NT2/D1 (cell line): ENCODE results near the gene HTR6.

ENCODE experiments used
- DNase-seq: peaks from one replicate; pipeline ENCODE4 v3.0.0-alpha.2; 2011; ENCODE audit warnings: low read depth, low spot score
- H3K27me3 ChIP-seq: 2 replicates; pipeline ENCODE4 v1.6.0; 2011; ENCODE audit warnings: mild to moderate bottlenecking; ENCODE audit not compliant: insufficient read length, insufficient read depth
- H3K36me3 ChIP-seq: 2 replicates; pipeline ENCODE4 v1.6.1; 2011; ENCODE audit warnings: mild to moderate bottlenecking, low read length, mixed read lengths; ENCODE audit not compliant: insufficient read depth, insufficient read length
- H3K4me1 ChIP-seq: 2 replicates; pipeline ENCODE4 v1.5.1; 2011; ENCODE audit not compliant: insufficient read depth, insufficient read length
- H3K4me3 ChIP-seq: 2 replicates; pipeline ENCODE4 v1.5.1; 2011; ENCODE audit warnings: low read depth; ENCODE audit not compliant: insufficient read length
- H3K9ac ChIP-seq: 2 replicates; pipeline ENCODE4 v1.6.0; 2011; ENCODE audit warnings: low read depth; ENCODE audit not compliant: insufficient read length
- H3K9me3 ChIP-seq: 2 replicates; pipeline ENCODE4 v1.5.1; 2011; ENCODE audit warnings: mild to moderate bottlenecking, low read length; ENCODE audit not compliant: insufficient read depth
- SUZ12 ChIP-seq: IDR thresholded peaks from 2 replicates; pipeline ENCODE4 v1.6.1; 2011; ENCODE audit not compliant: insufficient read length, insufficient read depth; ENCODE audit errors: extremely low read depth
- YY1 ChIP-seq: IDR thresholded peaks from 2 replicates; pipeline ENCODE4 v1.6.1; 2011; ENCODE audit not compliant: insufficient read length, insufficient read depth
- ZNF274 ChIP-seq: IDR thresholded peaks from 2 replicates; pipeline ENCODE4 v1.6.1; 2011; ENCODE audit warnings: mild to moderate bottlenecking, low read depth, low read length

Gene HTR6

GRCh38 chr1:19690342-19690741 is 25.7 kb downstream of the HTR6 start:
- Histone ChIP-seq H3K9ac (no peak overlapping the region), H3K4me3 (no peak overlapping the region), H3K27me3 (peaks cover 46% of the 10 kb centered on the region), H3K9me3 (peaks cover 5% of the 10 kb centered on the region; the same call in 1 of the 2 replicates), H3K36me3 (no peaks in the 10 kb centered on the region), H3K4me1 (peaks cover 7% of the 10 kb centered on the region)
- no peak for DNase-seq
- TF ChIP-seq YY1 (no peak), ZNF274 (no peak), SUZ12 (no peak)

- Histone ChIP-seq H3K4me1 (peaks cover 3% of the 10 kb centered on the region), H3K36me3 (no peaks in the 10 kb centered on the region), H3K27me3 (peaks cover 19% of the 10 kb centered on the region), H3K4me3 (no peak overlapping the region), H3K9me3 (peaks cover 5% of the 10 kb centered on the region; the same call in 1 of the 2 replicates), H3K9ac (no peak overlapping the region)
- no peak for DNase-seq
- TF ChIP-seq YY1 (no peak), SUZ12 (no peak), ZNF274 (no peak)
Measured at GRCh38 chr1:19694298-19694697, 29.6 kb downstream of the HTR6 start.

GRCh38 chr1:19695772-19696171 is 31.1 kb downstream of the HTR6 start:
- H3K4me3 ChIP-seq = no peak overlapping the region
- H3K9ac ChIP-seq = no peak overlapping the region
- H3K4me1 ChIP-seq = peaks cover 3% of the 10 kb centered on the region
- no peaks in the 10 kb centered on the region for H3K36me3 ChIP-seq
- no peak for DNase-seq
- H3K9me3 ChIP-seq = no peaks in the 10 kb centered on the region
- no peak for TF ChIP-seq ZNF274
- TF ChIP-seq SUZ12 = no peak
- TF ChIP-seq YY1 = no peak
- peaks cover 6% of the 10 kb centered on the region for H3K27me3 ChIP-seq

- no peaks in the 10 kb centered on the region for H3K9me3 ChIP-seq
- no peak for DNase-seq
- peaks cover 6% of the 10 kb centered on the region for H3K27me3 ChIP-seq
- peaks cover 3% of the 10 kb centered on the region for H3K4me1 ChIP-seq
- H3K4me3 ChIP-seq = no peak overlapping the region
- no peak for TF ChIP-seq YY1
- TF ChIP-seq SUZ12 = no peak
- TF ChIP-seq ZNF274 = no peak
- no peak overlapping the region for H3K9ac ChIP-seq
- H3K36me3 ChIP-seq = no peaks in the 10 kb centered on the region
Measured at GRCh38 chr1:19696820-19697219, 32.1 kb downstream of the HTR6 start.

GRCh38 chr1:19698181-19698580 is 33.5 kb downstream of the HTR6 start:
- Histone ChIP-seq H3K9me3 (no peaks in the 10 kb centered on the region), H3K36me3 (no peaks in the 10 kb centered on the region), H3K9ac (no peak overlapping the region), H3K27me3 (peaks cover 6% of the 10 kb centered on the region), H3K4me3 (no peak overlapping the region), H3K4me1 (peaks cover 3% of the 10 kb centered on the region)
- no peak for DNase-seq
- TF ChIP-seq SUZ12 = no peak

GRCh38 chr1:19700079-19700777 is 35.6 kb downstream of the HTR6 start:
- DNase-seq = no peak
- no peak for TF ChIP-seq SUZ12
- no peak for TF ChIP-seq YY1
- no peak for TF ChIP-seq ZNF274

GRCh38 chr1:19703280-19703679 is 38.6 kb downstream of the HTR6 start:
- TF ChIP-seq SUZ12 (no peak), ZNF274 (no peak), YY1 (no peak)
- no peak overlapping the region for H3K9ac ChIP-seq

More at GRCh38 chr1:19700079-19700777, 35.6 kb downstream of the HTR6 start:
- H3K36me3 ChIP-seq = no peaks in the 10 kb centered on the region
- peaks cover 1% of the 10 kb centered on the region for H3K27me3 ChIP-seq
- H3K9ac ChIP-seq = no peak overlapping the region
- no peaks in the 10 kb centered on the region for H3K9me3 ChIP-seq
- H3K4me1 ChIP-seq = peaks cover 6% of the 10 kb centered on the region
- H3K4me3 ChIP-seq = no peak overlapping the region

More at GRCh38 chr1:19703280-19703679, 38.6 kb downstream of the HTR6 start:
- H3K4me1 ChIP-seq = peaks cover 5% of the 10 kb centered on the region
- no peak overlapping the region for H3K4me3 ChIP-seq
- H3K27me3 ChIP-seq = no peaks in the 10 kb centered on the region
- no peak for DNase-seq
- H3K36me3 ChIP-seq = no peaks in the 10 kb centered on the region
- H3K9me3 ChIP-seq = no peaks in the 10 kb centered on the region
